Gastrocnemius medialis (tissue), 4 donors: ENCODE data around the gene WDR86. TPM values are rescaled to one million over a fixed set of nuclear protein-coding genes. Genes with fewer than 3 reads are reported as not detected.
A peak's percentile ranks its signal among the peaks of the same experiment; 100 is the strongest.

Source experiments
- ATAC-seq, 2 donors: fragments of 150-250 bp; one replicate each; pipeline ENCODE4 v1.9.1; 2016
- DNase-seq, 2 donors: peaks; one replicate each; pipeline ENCODE4 v3.0.0-alpha.2; 2019
- H3K27ac ChIP-seq, 4 donors: fragments of 200-600 bp; sonication (generic); 1 replicate in 1 of 4; 2 replicates in 3 of 4; pipeline ENCODE4 v1.5.1; 2016 to 2018; ENCODE audit warnings: mild to moderate bottlenecking in 2 of 4, moderate library complexity in 1 of 4
- H3K27me3 ChIP-seq, 3 donors: fragments of 200-600 bp; sonication (generic) in 2 of 3; 1 replicate in 1 of 3; 2 replicates in 2 of 3; pipeline versions ENCODE4 v1.5.1 to v1.6.0; 2016 to 2019; ENCODE audit warnings: mild to moderate bottlenecking in 1 of 3, moderate library complexity in 1 of 3
- H3K36me3 ChIP-seq, 2 donors: fragments of 200-600 bp; sonication (generic) in 1 of 2; one replicate each; pipeline ENCODE4 v1.5.1; 2017 to 2018
- H3K4me1 ChIP-seq, 2 donors: fragments of 200-600 bp; sonication (generic) in 1 of 2; one replicate each; pipeline ENCODE4 v1.5.1; 2016 to 2017; ENCODE audit warnings: mild to moderate bottlenecking in 2 of 2
- H3K4me3 ChIP-seq, 4 donors: fragments of 200-600 bp; sonication (generic) in 3 of 4; 1 replicate in 1 of 4; 2 replicates in 3 of 4; pipeline ENCODE4 v1.5.1; 2016 to 2019; ENCODE audit warnings: mild to moderate bottlenecking in 2 of 4
- H3K9me3 ChIP-seq, 3 donors: fragments of 200-600 bp; sonication (generic) in 2 of 3; 1 replicate in 1 of 3; 2 replicates in 2 of 3; pipeline ENCODE4 v1.5.1; 2016 to 2019
- POLR2A ChIP-seq, 2 donors: fragments of 450-650 bp; IDR thresholded peaks; one replicate each; pipeline ENCODE4 v1.6.1; 2017; ENCODE audit warnings: antibody characterized with exemption in 2 of 2, mild to moderate bottlenecking in 2 of 2, moderate library complexity in 2 of 2
- in situ Hi-C, 4 donors: fragments of 200-750 bp; cut with MboI; loops; one replicate each; pipeline versions ENCODE4 v1.15.0 to v1.8.0; 2017; ENCODE audit warnings: low sequenced_read_pairs in 4 of 4
- intact Hi-C: fragments of 100-400 bp; cut with DNase I; formaldehyde crosslinking; loops from one replicate; pipeline ENCODE4 v1.15.1; 2023; ENCODE audit warnings: low total_unique reads
- total RNA-seq, 4 donors: library from RNA; depleted of rRNA; stranded (reverse); fragments of >200 nt; gene quantifications; one replicate each; pipeline versions ENCODE4 v1.1.0 to v1.2.3, GENCODE V29; 2016
- TF ChIP-seq, protein P1 (sequence below), 5 experiments: fragments of 450-650 bp in 3 of 5; fragments of 200-600 bp in 2 of 5; sonication (generic) in 2 of 5; IDR thresholded peaks in 4 of 5; conservative IDR thresholded peaks in 1 of 5; 1 replicate in 4 of 5; 2 replicates in 1 of 5; pipeline ENCODE4 v1.5.1; 2016 to 2019; ENCODE audit warnings: antibody characterized with exemption in 5 of 5, mild to moderate bottlenecking in 3 of 5, moderate library complexity in 3 of 5

The WDR86 gene
- total RNA-seq, 4 donors from 2014 or later = 0.13 to 0.31 TPM; not detected in 2

DNA sequence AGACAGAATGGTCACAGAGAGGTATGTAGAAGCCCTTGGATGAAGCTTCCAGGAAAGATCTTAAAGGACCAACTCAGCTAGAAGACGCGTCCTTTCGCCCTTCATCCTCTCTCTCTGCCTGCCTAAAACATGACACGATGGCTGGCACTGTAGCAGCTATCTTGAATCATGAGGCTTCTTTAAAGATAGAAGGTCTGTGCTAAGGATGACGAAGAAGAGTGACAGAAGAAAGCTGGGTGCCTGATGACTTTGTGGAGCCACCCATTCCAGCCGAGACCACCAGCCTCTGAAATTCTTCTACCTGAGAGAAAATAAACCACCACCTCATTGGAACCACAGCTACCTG lies 25.5 kb downstream of the WDR86 start:
- intact Hi-C loops (no loop called here), in situ Hi-C loops (no loop called here)
- Histone ChIP-seq H3K4me3 (no peak overlapping the region), H3K4me1 (peaks cover 0 to 11% of the 10 kb centered on the region in 2 donors), H3K27ac (no peak overlapping the region), H3K27me3 (peaks cover 26 to 32% (median 26%) of the 10 kb centered on the region in 3 donors), H3K9me3 (no peaks in the 10 kb centered on the region), H3K36me3 (no peaks in the 10 kb centered on the region)
- DNase-seq = no peak
- ATAC-seq = no peak
- TF ChIP-seq POLR2A (IDR thresholded peaks at IDR 0.05) = no peak
- TF ChIP-seq, protein P1, sequence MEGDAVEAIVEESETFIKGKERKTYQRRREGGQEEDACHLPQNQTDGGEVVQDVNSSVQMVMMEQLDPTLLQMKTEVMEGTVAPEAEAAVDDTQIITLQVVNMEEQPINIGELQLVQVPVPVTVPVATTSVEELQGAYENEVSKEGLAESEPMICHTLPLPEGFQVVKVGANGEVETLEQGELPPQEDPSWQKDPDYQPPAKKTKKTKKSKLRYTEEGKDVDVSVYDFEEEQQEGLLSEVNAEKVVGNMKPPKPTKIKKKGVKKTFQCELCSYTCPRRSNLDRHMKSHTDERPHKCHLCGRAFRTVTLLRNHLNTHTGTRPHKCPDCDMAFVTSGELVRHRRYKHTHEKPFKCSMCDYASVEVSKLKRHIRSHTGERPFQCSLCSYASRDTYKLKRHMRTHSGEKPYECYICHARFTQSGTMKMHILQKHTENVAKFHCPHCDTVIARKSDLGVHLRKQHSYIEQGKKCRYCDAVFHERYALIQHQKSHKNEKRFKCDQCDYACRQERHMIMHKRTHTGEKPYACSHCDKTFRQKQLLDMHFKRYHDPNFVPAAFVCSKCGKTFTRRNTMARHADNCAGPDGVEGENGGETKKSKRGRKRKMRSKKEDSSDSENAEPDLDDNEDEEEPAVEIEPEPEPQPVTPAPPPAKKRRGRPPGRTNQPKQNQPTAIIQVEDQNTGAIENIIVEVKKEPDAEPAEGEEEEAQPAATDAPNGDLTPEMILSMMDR (IDR thresholded peaks at IDR 0.05 in 4 of 5, conservative IDR thresholded peaks at IDR 0.05 in 1 of 5) = no peak

DNA sequence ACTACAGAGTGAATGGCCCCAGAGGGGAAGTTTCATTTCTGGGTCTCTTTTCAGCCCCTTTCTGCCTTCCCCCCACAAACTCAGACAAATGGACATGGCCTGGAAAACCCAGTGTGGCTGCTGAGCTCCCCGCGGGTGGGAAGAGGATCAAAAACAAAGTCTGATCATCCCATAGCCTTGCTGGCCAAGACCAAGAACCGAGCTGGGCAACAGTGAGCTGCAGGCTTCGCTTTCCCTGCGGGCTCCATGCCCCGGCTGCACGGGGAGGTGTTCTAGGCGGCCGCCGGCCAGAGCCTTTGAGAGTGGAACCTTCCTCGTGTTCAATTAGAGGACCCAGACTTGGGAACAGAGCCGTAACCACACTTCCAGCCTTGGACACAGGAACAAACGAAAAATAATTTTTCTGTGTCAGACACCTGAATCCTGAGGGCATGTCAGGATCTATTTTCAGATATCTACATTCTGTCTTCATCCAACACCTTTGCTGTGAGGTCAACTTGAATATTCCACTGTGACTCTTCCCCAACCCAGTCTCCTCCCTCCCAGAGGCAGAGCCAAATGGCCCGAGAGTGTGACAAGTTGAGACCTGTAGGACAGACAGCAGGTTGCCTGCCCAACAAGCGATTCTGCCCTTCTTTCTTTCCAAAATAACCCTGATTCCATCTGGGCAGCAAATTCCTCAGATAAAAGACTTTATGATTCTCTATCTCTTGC lies 26.0 kb downstream of the WDR86 start:
- intact Hi-C loops = no loop called here
- H3K36me3 ChIP-seq = no peaks in the 10 kb centered on the region
- TF ChIP-seq, protein P1 (IDR thresholded peaks at IDR 0.05 in 4 of 5, conservative IDR thresholded peaks at IDR 0.05 in 1 of 5) = no peak
- no peak for TF ChIP-seq POLR2A (IDR thresholded peaks at IDR 0.05)
- ATAC-seq = no peak
- DNase-seq = no peak
- in situ Hi-C loops = no loop called here
- no peak overlapping the region for H3K27ac ChIP-seq
- no peak overlapping the region for H3K4me3 ChIP-seq
- H3K9me3 ChIP-seq = no peaks in the 10 kb centered on the region
- H3K4me1 ChIP-seq = peaks cover 0 to 11% of the 10 kb centered on the region in 2 donors
- H3K27me3 ChIP-seq = peaks cover 26 to 32% (median 26%) of the 10 kb centered on the region in 3 donors

DNA sequence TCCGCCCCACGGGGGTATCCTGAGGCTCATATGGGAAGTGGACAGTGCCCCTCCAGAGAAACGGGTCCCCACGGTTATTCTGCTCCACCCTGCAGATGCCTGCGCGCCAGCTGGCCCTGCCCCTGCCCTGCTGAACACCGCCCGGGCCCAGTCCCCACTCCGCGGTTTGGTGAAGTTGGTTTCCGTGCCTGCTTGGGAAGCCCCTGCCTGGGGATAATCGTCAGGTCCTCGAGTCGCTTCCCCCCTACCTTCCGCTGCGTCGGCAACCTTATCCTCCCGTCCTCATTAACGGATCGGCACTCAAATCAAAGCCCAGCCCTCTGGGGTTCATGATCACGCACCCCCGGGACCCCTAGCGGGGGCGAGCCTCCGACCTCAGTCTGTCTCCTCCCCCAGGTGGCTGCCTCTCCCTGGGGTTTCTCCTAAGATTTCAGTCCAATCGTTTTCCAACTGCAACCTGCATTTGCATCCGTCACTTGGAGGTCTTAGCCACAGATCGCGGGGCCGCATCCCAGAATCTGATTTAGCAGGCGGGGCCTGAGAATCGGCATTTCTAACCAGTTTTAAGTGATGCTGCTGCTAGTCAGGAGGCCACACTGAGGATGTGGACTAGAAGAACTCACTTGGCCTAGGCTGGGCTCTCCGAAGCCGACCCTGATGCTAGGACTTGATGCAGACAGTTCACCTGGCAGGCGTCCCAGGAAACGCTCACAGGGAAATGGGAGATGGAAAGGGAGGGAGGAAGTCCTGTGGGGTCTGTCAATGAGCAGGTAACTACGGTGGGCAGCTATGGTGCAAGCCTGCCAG lies 27.6 kb downstream of the WDR86 start:
- peaks cover 0 to 11% of the 10 kb centered on the region in 2 donors for H3K4me1 ChIP-seq
- H3K36me3 ChIP-seq = peaks cover 0 to 10% of the 10 kb centered on the region in 2 donors
- no peak for ATAC-seq
- H3K27ac ChIP-seq = no peak overlapping the region
- peak overlapping the region in 2 of 4 donors; percentile 13 to 22 for H3K4me3 ChIP-seq
- DNase-seq = no peak
- H3K27me3 ChIP-seq = peaks cover 26 to 32% (median 26%) of the 10 kb centered on the region in 3 donors
- TF ChIP-seq, protein P1 (IDR thresholded peaks at IDR 0.05 in 4 of 5, conservative IDR thresholded peaks at IDR 0.05 in 1 of 5) = no peak
- no peak for TF ChIP-seq POLR2A (IDR thresholded peaks at IDR 0.05)
- H3K9me3 ChIP-seq = no peaks in the 10 kb centered on the region
- intact Hi-C loops (no loop called here), in situ Hi-C loops (no loop called here)

DNA sequence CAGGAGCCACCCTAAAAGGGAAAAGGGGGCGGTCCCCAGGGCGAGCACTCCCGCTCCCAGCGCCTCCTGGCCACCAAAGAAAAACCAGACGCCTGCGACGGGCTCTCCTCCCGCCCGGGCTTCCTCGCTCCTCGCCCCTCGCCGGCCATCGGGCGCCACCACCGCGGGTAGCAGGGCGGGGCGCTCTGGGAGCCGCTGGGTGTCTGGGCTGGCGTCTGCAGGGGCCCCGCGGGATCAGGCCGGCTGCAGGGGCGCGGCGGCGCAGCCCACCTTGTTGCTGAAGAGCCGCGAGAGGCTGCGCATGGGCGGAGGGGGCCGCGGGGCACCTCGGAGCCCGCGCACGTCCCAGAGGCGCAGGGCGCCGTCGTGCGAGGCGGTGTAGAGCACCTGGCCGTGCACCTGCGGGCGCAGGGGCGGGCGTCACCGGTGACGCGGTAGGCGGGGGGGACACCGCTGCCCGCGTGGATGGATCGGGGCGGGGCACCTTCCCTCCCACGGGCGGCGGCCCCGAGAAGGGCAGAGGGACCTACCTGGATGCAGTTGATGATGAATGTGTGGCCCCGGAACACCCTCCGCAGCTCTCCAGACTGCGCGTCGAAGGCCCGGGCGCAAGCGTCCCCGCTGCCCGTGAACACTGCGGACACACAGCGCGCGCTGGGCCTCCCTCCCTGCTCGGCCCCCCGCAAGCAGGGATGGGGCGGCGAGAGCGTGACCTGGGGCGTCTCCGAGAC lies 28.3 kb downstream of the WDR86 start:
- TF ChIP-seq, protein P1 (IDR thresholded peaks at IDR 0.05 in 4 of 5, conservative IDR thresholded peaks at IDR 0.05 in 1 of 5) = no peak
- no peak for TF ChIP-seq POLR2A (IDR thresholded peaks at IDR 0.05)
- intact Hi-C loops (no loop called here), in situ Hi-C loops (no loop called here)
- peaks cover 0 to 18% of the 10 kb centered on the region in 2 donors for H3K36me3 ChIP-seq
- peaks cover 0 to 11% of the 10 kb centered on the region in 2 donors for H3K4me1 ChIP-seq
- peak overlapping the region in 2 of 4 donors; percentile 13 to 22 for H3K4me3 ChIP-seq
- ATAC-seq = peak in 1 of 2 donors; percentile 10
- no peak overlapping the region for H3K27ac ChIP-seq
- peaks cover 26 to 32% (median 26%) of the 10 kb centered on the region in 3 donors for H3K27me3 ChIP-seq
- DNase-seq = no peak
- H3K9me3 ChIP-seq = no peaks in the 10 kb centered on the region
